HL-60/S4 treated with retinoic acid at 250 ng/mL for 4 days and 3 days (cell line): ENCODE data around the gene RGS5.

Experiments
- in situ Hi-C: fragments of 300-500 bp; cut with MboI; formaldehyde crosslinking; loops from 2 replicates; pipeline ENCODE4 v1.7.0; 2022; ENCODE audit warnings: low sequenced_read_pairs

The RGS5 gene

DNA sequence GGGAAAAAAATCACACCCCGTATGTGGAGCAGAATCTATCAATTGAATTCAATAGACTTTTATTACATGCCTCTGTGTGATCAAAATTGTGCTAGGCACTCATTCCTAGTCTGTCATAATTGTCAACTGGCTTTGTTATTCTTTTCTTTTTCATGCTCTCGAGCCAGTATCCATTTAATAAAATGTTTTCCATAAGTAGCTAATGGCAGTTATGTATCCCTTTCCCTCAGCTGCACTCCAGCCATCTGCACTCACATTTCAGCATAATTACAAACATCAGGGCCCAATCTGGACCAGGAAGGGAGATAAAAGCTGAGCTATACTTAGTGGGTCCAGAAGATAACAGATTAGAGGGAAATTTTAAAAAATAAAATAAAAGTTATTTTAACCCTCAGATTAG, 15.9 kb downstream of the RGS5 start:
- in situ Hi-C loops = no loop called here

DNA sequence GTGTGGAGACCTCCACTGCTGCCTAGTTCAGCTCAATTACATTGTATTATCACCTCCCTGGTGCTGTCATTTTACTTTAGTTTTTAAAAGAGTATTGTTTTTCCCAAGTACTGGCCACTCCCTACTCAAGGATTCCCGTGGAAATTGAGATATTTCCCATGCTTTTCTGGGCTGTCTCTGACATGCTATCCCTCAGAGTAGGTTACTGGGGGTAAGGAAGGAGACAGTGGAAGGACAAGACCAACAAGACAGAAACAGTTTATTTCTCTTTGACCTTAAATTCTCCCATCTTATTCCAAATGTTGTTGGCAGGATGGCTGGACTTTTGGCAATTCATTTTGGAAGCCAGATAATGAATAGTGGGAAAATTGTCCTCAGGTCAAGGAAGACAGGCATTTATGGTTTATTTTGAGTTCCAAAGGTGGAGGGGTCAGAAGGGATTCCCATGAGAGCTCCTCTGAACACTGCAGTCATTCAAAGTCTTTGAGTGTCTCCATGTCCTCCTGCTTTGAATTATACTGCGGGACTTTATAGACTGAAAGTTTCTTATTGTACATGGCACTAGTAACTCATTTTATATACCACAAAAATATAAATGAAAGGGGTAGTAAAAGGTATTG, 20.3 kb downstream of the RGS5 start:
- in situ Hi-C loops = no loop called here

DNA sequence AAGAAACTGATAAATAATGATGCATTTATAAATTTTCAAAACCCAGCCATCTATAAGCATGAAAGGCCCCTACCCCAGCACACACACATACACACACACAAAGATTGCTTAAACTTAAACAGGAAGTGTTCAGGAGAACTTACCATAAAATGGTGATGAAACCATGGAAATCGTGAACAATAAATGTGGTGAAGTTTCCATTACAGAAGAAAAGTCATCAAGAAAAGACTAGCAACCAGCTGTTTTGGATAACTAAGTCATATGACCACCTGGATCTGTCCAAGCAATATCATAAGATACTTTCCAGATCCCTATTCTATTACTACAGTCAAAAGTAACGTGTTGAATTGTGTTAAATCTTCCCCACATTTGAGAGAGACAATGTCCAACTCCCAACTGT, 24.1 kb downstream of the RGS5 start:
- in situ Hi-C loops = loop anchor here (10.0 kb wide), 1 partner anchor 304 kb away; no protein-coding TSS in a partner anchor

GRCh38 chr1:163176797-163177196, 25.9 kb downstream of the RGS5 start:
- in situ Hi-C loops = loop anchor here (10.0 kb wide), 1 partner anchor 302 kb away; no protein-coding TSS in a partner anchor

DNA sequence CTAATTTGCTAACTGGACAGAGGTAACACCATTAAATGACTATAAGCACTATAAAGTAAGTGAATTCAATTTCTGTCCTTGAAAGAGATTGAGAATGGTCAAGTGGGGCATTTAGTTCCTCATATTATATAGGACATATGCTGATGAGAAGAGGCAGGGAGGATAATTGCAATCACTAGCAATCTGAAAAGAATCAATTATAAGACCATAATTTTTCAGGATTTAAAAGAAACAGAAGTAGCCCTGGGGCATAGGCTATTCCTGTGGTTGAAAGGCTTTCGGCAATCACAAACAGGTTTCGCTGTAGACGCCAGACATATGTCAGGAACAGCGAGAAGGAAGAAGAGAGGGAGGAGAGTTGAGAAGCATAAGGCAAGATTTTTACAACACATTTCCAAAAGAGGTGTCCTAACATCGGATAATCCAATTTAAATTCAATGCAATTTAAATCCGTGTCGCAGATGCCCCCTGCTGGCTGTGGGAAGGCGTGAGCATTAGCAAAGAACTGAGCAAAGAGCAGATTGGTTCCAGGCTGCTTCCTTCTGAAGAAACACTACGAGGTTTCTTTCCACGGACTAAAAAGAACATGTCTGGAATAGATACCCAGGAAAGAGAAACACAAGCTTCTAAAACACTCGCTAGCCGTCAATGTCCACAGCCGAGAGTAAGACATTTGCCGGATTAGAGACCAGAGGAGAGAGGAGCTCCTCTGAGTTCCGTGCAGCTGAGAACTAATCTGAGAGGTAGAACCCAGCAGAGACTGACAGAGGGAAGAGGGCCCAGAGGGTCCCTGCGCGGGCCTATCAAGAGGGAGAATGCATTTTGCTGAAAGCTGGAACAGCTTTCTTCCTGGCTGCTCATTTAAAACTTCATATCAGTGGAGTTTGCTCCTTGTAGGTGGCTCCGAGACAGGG, 27.9 kb downstream of the RGS5 start:
- in situ Hi-C loops = loop anchor here (10.0 kb wide), 1 partner anchor 300 kb away; no protein-coding TSS in a partner anchor

GRCh38 chr1:163173121-163173520, 29.6 kb downstream of the RGS5 start:
- in situ Hi-C loops = loop anchor here (10.0 kb wide), 1 partner anchor 298 kb away; no protein-coding TSS in a partner anchor

- in situ Hi-C loops = loop anchor here (10.0 kb wide), 1 partner anchor 298 kb away; no protein-coding TSS in a partner anchor
Measured at GRCh38 chr1:163172596-163172995, 30.1 kb downstream of the RGS5 start.

DNA sequence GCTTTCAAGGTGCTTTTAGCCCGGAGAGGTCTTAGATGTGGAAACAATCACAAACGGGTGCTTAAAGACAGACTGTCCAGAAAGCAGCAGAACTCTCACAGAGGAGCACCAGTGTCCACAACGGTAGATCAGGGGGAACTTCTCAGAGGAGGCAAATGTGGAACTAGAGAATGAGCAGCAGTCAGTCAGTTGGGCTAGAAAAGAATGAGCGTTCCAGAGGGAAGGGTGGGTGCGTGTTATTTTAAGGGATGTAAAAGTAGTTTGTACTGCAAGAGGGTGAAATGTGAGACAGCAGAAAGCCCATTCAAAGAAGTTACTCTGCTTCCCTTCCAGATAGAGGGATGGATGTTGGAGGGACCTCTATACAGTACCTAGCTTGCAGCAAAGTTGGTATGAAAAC, 30.9 kb downstream of the RGS5 start:
- in situ Hi-C loops = loop anchor here (10.0 kb wide), 1 partner anchor 297 kb away; no protein-coding TSS in a partner anchor

DNA sequence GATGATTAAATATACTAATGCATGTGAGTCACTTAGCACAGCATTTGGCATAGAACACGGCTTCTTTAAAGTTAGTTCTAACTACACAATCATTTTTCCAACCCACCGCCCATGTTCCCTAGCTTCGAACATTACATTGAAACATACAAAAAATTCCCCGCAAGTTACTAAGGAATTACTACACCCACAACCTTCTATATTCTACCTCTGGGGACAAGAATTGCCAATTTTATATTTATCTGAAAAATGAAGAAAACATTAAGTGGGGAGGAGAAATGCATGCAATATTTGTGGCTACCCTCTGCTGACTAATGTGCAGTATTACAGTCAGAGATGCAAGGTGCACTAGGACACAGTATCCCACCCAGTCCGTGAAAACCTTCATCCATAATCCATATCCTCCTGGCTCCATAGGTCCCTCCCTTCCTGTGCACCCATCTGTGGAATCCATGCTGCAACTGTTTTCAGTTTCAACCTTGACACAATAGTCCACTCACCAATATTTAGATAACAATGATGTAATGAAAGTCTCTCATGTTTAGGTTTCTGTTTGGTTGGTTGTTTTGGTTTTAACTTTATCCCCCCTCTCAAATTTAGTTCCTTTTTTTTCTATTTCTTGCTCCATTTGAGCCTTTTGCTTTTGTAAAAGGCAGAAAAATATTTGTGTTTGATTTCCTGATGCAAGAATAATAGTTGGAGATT, 31.6 kb downstream of the RGS5 start:
- in situ Hi-C loops = loop anchor here (10.0 kb wide), 1 partner anchor 296 kb away; no protein-coding TSS in a partner anchor

DNA sequence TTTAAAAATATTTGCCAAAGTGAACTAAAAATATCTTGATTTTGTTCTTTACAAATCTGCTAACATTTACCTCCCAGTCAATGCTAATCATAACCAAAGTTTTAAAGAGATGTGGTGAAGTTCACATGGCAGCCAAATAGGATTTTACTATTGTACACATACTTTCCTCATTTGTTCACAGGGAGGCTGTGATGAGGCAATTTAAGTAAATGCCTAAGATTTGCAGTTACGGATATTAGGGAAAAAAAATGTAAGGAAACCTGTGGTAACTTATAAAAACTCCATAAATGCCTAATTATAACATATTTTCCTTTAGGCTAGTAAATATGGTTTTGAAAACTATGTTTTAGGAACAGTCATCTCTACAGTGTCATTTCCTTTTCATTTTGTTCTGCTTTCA, 32.4 kb downstream of the RGS5 start:
- in situ Hi-C loops = loop anchor here (10.0 kb wide), 1 partner anchor 296 kb away; no protein-coding TSS in a partner anchor

GRCh38 chr1:163169553-163169952, 33.2 kb downstream of the RGS5 start:
- in situ Hi-C loops = no loop called here

GRCh38 chr1:163168053-163168452, 34.7 kb downstream of the RGS5 start:
- in situ Hi-C loops = no loop called here

DNA sequence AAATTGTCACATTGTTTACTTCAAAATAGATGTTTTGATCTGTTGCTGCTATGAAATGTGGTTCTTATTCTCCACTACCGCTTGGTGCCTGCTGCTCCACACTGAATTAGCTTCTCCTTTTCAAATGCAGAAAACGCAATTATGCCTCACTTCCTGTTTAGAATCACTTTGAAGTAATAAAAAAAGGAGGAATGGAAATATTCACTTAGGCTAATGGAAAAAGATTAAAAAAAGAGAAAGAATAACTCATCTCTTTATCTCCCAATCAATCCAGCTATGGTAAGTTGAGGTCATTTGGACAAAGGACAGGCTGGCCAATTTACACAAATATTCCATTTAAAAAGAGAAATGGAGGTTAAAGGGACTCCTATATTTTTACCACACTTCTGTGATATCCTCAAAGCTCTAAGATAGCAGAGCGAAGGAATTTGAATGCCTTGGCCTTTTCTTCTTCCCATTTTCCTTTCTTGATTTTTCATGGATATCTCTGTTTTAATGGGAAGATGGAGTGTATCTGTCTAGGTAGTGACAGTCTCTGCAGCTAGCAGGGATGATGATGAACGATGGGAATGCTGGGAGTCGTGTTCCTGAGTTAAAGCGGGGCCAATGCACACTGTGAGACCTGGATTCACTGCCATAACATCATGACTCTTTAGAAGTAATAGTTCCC, 35.7 kb downstream of the RGS5 start:
- in situ Hi-C loops = no loop called here

DNA sequence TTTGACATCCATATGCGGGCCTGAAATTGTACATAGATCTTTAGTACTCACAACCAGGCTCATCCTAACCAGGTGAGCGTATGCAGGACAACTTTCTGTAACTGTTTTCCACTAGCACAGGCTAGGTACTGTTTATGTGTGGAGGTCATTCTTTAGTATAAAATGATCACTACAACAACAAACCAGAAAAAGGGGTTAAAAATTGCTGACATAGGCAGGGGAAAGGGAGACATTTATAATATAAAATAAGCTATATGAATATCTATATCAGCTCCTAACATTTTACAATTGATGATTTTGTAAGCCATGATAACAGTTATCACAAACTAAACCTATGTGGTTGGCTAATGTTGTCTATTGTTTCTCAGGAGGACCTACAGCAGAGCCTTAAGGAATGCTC, 37.6 kb downstream of the RGS5 start:
- in situ Hi-C loops = no loop called here

DNA sequence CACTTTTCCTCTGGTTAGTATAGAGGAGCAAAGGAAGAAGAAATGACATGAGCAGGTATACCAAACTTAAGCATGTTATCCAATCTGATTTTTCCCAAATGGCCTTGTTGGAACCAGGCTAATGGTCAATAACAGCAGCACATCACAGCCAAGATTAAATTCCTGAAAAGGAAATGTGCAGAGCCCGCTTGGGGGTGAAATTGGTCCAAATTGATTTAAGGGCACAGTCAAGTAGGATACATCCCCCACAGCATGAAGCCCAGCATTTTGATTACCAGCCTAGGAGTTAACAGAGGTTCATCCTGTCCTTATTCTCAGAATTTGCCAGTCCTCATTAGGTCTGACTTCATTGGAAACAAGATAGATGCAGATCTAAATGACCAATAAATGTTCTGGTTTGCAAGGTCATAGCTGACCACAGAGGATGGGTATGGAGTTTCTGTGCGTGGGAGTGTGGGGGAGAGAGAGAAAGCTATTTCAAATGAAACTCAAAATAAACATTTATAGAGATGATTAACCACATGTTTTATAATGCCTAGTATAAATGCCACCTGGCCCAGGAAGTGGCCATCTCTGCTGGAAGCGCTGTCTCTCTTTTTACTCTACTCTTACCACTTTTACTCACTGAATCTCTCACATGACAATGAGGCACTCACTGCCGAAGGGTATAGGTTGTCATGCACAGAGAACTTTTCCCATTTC, 38.7 kb downstream of the RGS5 start:
- in situ Hi-C loops = no loop called here

DNA sequence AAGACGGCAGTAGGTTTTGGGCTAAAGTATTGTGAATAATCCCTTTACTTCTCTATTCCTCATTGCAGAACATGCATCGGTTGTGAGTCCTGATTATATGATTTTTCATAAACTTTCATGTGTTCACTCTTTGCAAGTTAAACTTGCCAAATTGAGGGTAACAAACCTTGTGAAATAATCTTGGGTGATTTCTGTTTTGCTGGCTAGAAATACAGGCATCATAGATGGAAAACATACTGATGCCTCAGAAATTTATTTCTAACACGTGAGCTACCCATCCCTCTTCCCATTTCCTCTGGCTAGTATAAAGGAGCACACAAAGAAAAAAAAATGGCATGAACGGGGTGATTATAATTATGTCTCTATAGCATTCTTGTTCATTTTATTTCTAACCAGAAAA, 39.6 kb downstream of the RGS5 start:
- in situ Hi-C loops = no loop called here

GRCh38 chr1:163162381-163162914, 40.3 kb downstream of the RGS5 start:
- in situ Hi-C loops = no loop called here

DNA sequence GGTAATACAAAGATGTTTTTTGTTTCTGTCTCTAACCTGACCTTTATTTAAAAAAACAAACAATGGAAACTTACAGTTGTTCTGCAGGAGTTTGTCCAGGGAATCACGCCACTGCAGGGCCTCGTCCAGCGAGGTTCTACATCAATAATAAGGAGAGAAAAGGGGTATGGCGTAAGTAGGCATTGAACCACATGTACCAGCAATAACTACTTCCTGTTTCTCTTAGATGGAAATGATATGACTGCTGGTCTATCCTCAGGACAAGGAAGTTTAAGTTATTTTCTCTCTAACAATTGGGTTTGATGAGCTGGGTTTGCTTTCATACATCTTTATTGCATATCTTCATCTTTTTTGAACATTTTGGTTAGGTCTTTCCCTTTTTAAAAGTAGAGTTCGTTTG, 40.9 kb downstream of the RGS5 start:
- in situ Hi-C loops = no loop called here

- in situ Hi-C loops = no loop called here
Measured at GRCh38 chr1:163161337-163161736, 41.4 kb downstream of the RGS5 start.

GRCh38 chr1:163155606-163156005, 47.1 kb downstream of the RGS5 start:
- in situ Hi-C loops = no loop called here
